ENCODE data around the gene UBE2Q1.

The UBE2Q1 gene

GRCh38 chr1:154529308-154529707, 29.2 kb downstream of the UBE2Q1 start:
- no peak for DNase-seq
- intact Hi-C loops (cut with DNase I; ENCODE audit: low total_unique reads), result no loop called here
- H3K4me3 ChIP-seq, result no peak overlapping the region

GRCh38 chr1:154527192-154527591, 31.3 kb downstream of the UBE2Q1 start:
- no peak for DNase-seq
- TF ChIP-seq CTCF (IDR thresholded peaks at IDR 0.05), result no peak
- no peaks in the 10 kb centered on the region for H3K4me1 ChIP-seq
- peaks cover 0 to 5% of the 10 kb centered on the region in 2 donors for H3K27me3 ChIP-seq
- no peaks in the 10 kb centered on the region for H3K9me3 ChIP-seq
- no peaks in the 10 kb centered on the region for H3K36me3 ChIP-seq
- no peak overlapping the region for H3K4me3 ChIP-seq
- intact Hi-C loops (cut with DNase I; ENCODE audit: low total_unique reads), result no loop called here
- no peak overlapping the region for H3K27ac ChIP-seq

More at GRCh38 chr1:154529308-154529707, 29.2 kb downstream of the UBE2Q1 start:
- TF ChIP-seq CTCF (IDR thresholded peaks at IDR 0.05), result no peak
- H3K27ac ChIP-seq, result no peak overlapping the region
- no peaks in the 10 kb centered on the region for H3K36me3 ChIP-seq
- H3K4me1 ChIP-seq, result no peaks in the 10 kb centered on the region
- H3K9me3 ChIP-seq, result no peaks in the 10 kb centered on the region
- no peaks in the 10 kb centered on the region for H3K27me3 ChIP-seq

- H3K4me3 ChIP-seq, result no peak overlapping the region
Observed at GRCh38 chr1:154524881-154525280, 33.6 kb downstream of the UBE2Q1 start.

GRCh38 chr1:154521695-154522094, 36.8 kb downstream of the UBE2Q1 start:
- Histone ChIP-seq H3K27me3 (peaks cover 0 to 8% of the 10 kb centered on the region in 2 donors), H3K27ac (no peak overlapping the region), H3K36me3 (no peaks in the 10 kb centered on the region), H3K4me3 (no peak overlapping the region), H3K9me3 (no peaks in the 10 kb centered on the region), H3K4me1 (no peaks in the 10 kb centered on the region)
- intact Hi-C loops (cut with DNase I; ENCODE audit: low total_unique reads), result no loop called here
- peak in 1 of 2 donors; percentile 1 for DNase-seq
- no peak for TF ChIP-seq CTCF (IDR thresholded peaks at IDR 0.05)

More at GRCh38 chr1:154524881-154525280, 33.6 kb downstream of the UBE2Q1 start:
- no peak for DNase-seq
- Histone ChIP-seq H3K4me1 (no peaks in the 10 kb centered on the region), H3K27me3 (peaks cover 0 to 5% of the 10 kb centered on the region in 2 donors), H3K27ac (no peak overlapping the region), H3K9me3 (no peaks in the 10 kb centered on the region), H3K36me3 (no peaks in the 10 kb centered on the region)
- intact Hi-C loops (cut with DNase I; ENCODE audit: low total_unique reads), result no loop called here
- no peak for TF ChIP-seq CTCF (IDR thresholded peaks at IDR 0.05)

GRCh38 chr1:154520333-154520732, 38.1 kb downstream of the UBE2Q1 start:
- no peaks in the 10 kb centered on the region for H3K36me3 ChIP-seq
- intact Hi-C loops (cut with DNase I; ENCODE audit: low total_unique reads), result no loop called here
- no peak for TF ChIP-seq CTCF (IDR thresholded peaks at IDR 0.05)
- no peak overlapping the region for H3K27ac ChIP-seq
- no peaks in the 10 kb centered on the region for H3K9me3 ChIP-seq
- no peak overlapping the region for H3K4me3 ChIP-seq
- no peaks in the 10 kb centered on the region for H3K4me1 ChIP-seq
- H3K27me3 ChIP-seq, result peaks cover 0 to 21% of the 10 kb centered on the region in 2 donors
- DNase-seq, result peak in 1 of 2 donors; percentile 59

- Histone ChIP-seq H3K36me3 (no peaks in the 10 kb centered on the region), H3K27ac (no peak overlapping the region), H3K9me3 (no peaks in the 10 kb centered on the region), H3K4me1 (no peaks in the 10 kb centered on the region), H3K4me3 (no peak overlapping the region), H3K27me3 (peaks cover 0 to 23% of the 10 kb centered on the region in 2 donors)
- peak in 1 of 2 donors; percentile 64 for DNase-seq
- intact Hi-C loops (cut with DNase I; ENCODE audit: low total_unique reads), result no loop called here
- TF ChIP-seq CTCF (IDR thresholded peaks at IDR 0.05), result no peak
Observed at GRCh38 chr1:154519591-154519991, 38.9 kb downstream of the UBE2Q1 start.
